ACC112 (cell line): Measurements from ENCODE around the gene POLQ.
"Not testable (repeated sequence)": the region's sequence is repeated elsewhere in the genome, so short reads cannot be mapped to it uniquely, and the experiment has no call there.

Experiments
- H2AFZ ChIP-seq: fragments of 200-600 bp; sonication (generic); one replicate; pipeline ENCODE4 v1.6.0; 2017; ENCODE audit warnings: antibody characterized with exemption, low read length; ENCODE audit not compliant: unreplicated experiment
- H3K27ac ChIP-seq: fragments of 200-600 bp; sonication (generic); 2 replicates; pipeline ENCODE4 v1.5.1; 2014; ENCODE audit warnings: low read depth, mild to moderate bottlenecking, antibody characterized with exemption, low read length, moderate library complexity
- H3K27me3 ChIP-seq: fragments of 200-600 bp; sonication (generic); 2 replicates; pipeline ENCODE4 v1.6.1; 2014; ENCODE audit warnings: mild to moderate bottlenecking, antibody characterized with exemption, low read length, moderate library complexity, mixed read lengths; ENCODE audit not compliant: insufficient read depth
- H3K36me3 ChIP-seq: fragments of 200-600 bp; sonication (generic); 2 replicates; pipeline ENCODE4 v1.6.1; 2016; ENCODE audit warnings: mild to moderate bottlenecking, antibody characterized with exemption, low read length, moderate library complexity, mixed read lengths; ENCODE audit not compliant: insufficient read depth
- H3K4me1 ChIP-seq: fragments of 200-600 bp; sonication (generic); one replicate; pipeline ENCODE4 v1.6.1; 2016; ENCODE audit warnings: low read length, mixed read lengths; ENCODE audit not compliant: insufficient read depth, unreplicated experiment, control insufficient read depth
- H3K4me3 ChIP-seq: fragments of 200-600 bp; sonication (generic); 2 replicates; pipeline ENCODE4 v1.5.1; 2014; ENCODE audit warnings: mild to moderate bottlenecking, low read depth, low read length
- H3K79me2 ChIP-seq: fragments of 200-600 bp; sonication (generic); one replicate; pipeline ENCODE4 v1.6.0; 2016; ENCODE audit warnings: low read length; ENCODE audit not compliant: control insufficient read depth, unreplicated experiment, insufficient read depth

The POLQ gene

DNA sequence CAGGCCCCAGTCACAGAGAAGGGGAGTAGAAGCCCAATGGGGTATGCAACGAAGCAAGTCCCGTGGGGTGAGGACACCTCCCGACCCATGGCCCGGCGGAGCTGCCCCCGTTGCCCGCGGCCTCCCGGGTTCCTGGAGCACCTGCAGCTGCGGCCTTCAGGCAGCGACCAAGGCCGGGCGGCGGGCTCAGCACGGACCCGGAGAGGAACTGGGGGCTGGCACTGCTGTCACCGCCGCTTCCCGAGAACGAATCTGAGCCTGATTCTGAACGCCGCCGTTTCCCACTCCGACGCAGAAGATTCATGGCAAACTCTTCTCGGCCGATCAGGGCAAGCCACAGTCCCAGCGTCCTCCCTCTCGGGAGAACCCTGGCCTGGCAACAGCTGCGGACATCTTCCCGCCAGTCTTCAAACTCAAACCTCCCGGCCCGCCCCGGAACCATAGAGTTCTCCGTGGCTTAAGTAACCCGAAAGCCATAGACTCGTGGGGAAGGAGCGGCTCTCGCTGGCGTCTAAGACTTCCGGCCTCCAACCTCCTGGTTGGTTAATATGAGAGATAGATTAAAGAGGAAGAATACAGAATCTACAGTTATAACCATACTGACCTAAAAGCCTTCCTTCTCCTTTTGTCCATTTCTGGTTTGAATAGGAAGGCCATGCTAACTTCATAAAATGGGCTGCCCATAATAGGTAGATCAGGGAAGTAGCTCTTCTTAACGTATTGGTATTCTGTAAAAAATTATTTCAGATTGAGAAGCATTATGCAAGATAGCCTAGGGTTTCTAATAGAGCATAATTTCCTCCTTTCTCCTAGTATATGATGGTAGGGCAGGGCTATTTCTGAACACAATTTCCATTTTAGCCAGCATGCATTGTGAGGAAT is at the start of gene POLQ:
Gene POLQ (minus strand): TSS at position 415 of the 882 bp plus-strand sequence. CDS start 111 bp downstream, at position 304.
- peak within 1 kb of the TSS; percentile 100 for H2AFZ ChIP-seq
- H3K4me1 ChIP-seq = no peaks in the 10 kb centered on the region
- H3K27me3 ChIP-seq = no peaks in the 10 kb centered on the region
- peaks cover 36% of the 10 kb centered on the region for H3K79me2 ChIP-seq
- H3K27ac ChIP-seq = peak within 1 kb of the TSS; percentile 40
- no peaks in the 10 kb centered on the region for H3K36me3 ChIP-seq
- peak within 1 kb of the TSS; percentile 90 for H3K4me3 ChIP-seq

DNA sequence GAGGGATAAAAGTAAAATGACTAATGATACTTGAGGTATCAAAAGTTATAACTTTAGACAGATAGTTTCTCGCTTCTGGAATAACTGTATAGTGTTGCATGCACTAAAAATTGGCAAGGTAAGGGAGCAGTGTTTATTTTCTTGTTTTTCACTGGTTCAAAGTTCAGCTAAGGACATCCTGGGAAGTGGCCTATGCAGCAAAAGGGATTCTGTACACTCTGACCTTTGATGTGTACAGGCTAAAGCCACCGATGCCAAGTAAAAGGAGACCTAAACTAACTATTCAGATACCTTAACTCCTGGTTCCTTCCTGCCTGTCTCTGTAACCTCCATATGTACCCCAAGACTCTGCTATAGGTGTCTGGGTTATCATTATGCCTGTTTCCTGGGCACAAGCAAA is 49.1 kb upstream of the POLQ start:
- Histone ChIP-seq H3K27me3 (peaks cover 20% of the 10 kb centered on the region; the same call in 1 of the 2 replicates), H3K36me3 (no peaks in the 10 kb centered on the region), H3K79me2 (no peaks in the 10 kb centered on the region), H2AFZ (no peak overlapping the region), H3K27ac (no peak overlapping the region), H3K4me3 (no peak overlapping the region), H3K4me1 (no peaks in the 10 kb centered on the region)

DNA sequence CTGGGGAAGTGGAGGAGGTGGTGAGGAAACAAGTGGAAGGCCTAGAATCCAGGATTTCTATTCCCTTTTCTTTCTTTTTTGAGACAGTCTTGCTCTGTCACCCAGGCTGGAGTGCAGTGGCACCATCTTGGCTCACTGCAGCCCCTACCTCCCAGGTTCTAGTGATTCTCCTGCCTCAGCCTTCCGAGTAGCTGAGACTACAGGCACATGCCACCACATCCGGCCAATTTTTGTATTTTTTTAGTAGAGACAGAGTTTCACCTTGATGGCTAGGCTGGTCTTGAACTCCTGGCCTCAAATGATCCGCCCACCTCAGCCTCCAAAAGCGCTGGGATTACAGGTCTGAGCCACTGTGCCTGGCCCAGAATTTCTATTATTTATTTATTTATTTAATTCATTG is 48.0 kb upstream of the POLQ start:
- not testable (repeated sequence) for H3K27ac ChIP-seq, H3K4me3 ChIP-seq, H3K4me1 ChIP-seq, H3K36me3 ChIP-seq, H3K79me2 ChIP-seq, H2AFZ ChIP-seq
- peaks cover 20% of the 10 kb centered on the region; the same call in 1 of the 2 replicates for H3K27me3 ChIP-seq

DNA sequence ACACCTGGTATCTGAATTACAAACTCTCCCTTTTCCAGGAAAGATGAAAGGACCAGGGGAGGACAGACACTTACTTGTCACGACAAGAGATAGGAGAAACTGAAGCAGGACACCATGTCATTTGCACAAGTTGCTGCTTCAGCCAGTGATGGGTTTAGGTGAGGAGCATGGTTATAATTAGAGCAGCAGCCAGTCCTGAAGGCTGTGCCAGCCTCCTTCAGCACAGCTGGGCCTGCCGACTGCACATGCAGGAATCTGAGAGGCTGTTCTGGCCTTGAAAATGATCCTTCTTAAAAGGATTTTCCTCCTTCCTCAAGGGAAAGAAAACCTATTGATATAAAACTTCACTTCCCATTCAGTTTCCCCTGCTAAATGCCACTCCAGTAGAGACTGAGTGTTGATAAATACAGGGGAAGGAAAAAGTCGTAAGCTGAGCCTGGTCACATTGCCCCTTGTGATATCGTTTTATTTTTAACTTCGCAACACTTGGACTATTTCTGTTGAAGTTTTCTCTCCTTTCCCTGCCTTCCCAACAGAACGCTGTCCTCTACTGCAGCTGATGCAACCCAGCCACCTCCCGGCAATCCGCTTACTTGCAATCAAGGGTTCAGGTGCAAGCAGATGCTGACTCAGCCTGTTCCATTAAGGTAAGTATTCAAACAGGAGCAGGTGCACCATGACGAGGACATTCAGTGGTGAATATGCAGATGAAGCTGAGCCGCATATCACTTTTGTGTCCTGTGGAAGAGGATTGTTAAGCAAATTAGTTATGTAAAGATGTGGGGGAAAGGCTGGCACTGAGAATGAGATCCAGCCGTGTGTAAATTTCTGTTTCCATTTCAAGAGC is 47.3 kb upstream of the POLQ start, which contains the start of gene FBXO40:
Gene FBXO40 (plus strand): TSS at position 524 of the 847 bp plus-strand sequence. CDS start 27,197 bp downstream, outside the sequence.
- Histone ChIP-seq H3K4me1 (no peaks in the 10 kb centered on the region), H3K27ac (no peak within 1 kb of the TSS), H3K36me3 (no peaks in the 10 kb centered on the region), H2AFZ (no peak within 1 kb of the TSS), H3K79me2 (no peaks in the 10 kb centered on the region), H3K4me3 (no peak within 1 kb of the TSS), H3K27me3 (peaks cover 20% of the 10 kb centered on the region; the same call in 1 of the 2 replicates)

DNA sequence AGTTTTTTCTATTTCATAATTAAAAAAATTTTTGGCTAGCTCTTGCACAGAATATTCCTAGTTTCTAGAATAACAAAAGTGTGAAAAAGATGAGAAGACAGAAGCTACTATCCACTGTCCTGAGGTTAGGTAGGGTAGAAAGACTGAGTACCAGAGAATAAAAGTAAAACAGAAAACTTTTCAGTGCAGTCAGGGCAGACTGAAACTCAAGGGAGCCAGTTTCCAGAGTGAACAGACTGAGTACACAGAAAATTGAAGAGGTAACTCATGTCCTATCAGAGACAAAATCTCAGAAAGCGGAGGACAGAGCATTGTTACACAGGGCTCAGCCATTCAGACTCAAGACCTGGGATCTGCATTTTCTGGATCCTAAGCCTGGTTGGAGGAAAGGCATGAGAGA is 38.6 kb upstream of the POLQ start:
- Histone ChIP-seq H3K36me3 (no peaks in the 10 kb centered on the region), H3K79me2 (no peaks in the 10 kb centered on the region), H3K27ac (no peak overlapping the region), H3K4me1 (no peaks in the 10 kb centered on the region), H3K27me3 (peaks cover 27% of the 10 kb centered on the region), H3K4me3 (no peak overlapping the region), H2AFZ (no peak overlapping the region)

DNA sequence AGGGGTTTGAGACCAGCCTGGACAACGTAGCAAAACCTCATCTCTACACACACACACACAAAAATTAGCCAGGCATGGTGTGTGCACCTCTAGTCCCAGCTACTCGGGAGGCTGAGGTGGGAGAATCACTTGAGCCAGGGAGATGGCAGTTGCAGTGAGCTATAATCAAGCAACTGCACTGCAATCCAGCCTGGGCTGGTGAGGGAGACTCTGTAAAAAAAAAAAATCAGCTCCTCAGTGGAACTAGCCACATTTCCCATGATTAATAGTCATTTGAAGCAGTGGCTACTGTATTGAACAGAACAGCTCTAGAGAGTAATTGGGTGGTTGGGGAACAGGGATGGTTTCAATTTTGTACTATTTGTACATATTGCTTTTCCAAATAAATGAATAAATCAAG is 35.9 kb upstream of the POLQ start:
- Histone ChIP-seq H2AFZ (no peak overlapping the region), H3K4me1 (no peaks in the 10 kb centered on the region), H3K79me2 (no peaks in the 10 kb centered on the region), H3K36me3 (no peaks in the 10 kb centered on the region), H3K27ac (no peak overlapping the region), H3K27me3 (peaks cover 25% of the 10 kb centered on the region), H3K4me3 (no peak overlapping the region)

DNA sequence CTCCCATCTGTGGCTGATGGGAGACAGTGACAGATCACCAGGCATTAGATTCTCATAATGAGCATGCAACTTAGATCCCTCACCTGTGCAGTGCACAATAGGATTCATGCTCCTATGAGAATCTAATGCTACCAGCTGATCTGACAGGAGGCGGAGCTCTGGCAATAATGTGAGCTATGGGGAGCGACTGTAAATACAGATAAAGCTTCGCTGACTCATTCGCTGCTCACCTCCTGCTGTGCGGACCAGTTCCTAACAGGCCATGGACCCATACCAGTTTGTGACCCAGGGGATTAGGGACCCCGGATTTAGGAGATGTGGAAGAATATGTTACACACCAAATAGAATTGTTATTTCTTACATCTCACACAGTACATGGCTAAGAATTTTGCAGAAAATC is 28.7 kb upstream of the POLQ start:
- Histone ChIP-seq H3K27ac (no peak overlapping the region), H3K4me3 (no peak overlapping the region), H2AFZ (no peak overlapping the region), H3K27me3 (no peaks in the 10 kb centered on the region), H3K79me2 (no peaks in the 10 kb centered on the region), H3K36me3 (no peaks in the 10 kb centered on the region), H3K4me1 (no peaks in the 10 kb centered on the region)

DNA sequence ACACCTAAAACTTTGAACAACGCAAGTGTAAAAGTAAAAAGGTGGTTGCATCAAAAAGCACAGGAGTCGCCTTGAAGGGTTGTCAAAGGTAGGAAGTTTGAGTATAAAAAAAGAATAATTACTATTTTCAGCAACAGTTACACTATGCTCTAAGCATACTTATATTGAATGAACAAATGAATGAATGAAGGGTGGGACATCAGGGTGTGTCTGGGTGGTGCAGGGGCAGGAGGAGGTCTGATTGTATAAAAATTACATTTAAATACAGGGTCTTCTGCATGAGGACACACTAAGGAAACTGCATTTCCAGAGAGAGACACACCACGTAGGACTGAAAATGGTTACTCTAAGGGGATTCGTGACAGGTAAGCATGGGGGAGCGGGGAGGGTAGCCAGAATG is 21.9 kb upstream of the POLQ start, which contains the start of gene ARGFX:
Gene ARGFX (plus strand): TSS at position 301 of the 400 bp plus-strand sequence. CDS start 2,765 bp downstream, outside the sequence.
- no peak within 1 kb of the TSS for H3K27ac ChIP-seq
- no peaks in the 10 kb centered on the region for H3K79me2 ChIP-seq
- H3K27me3 ChIP-seq = no peaks in the 10 kb centered on the region
- no peak within 1 kb of the TSS for H3K4me3 ChIP-seq
- no peak within 1 kb of the TSS for H2AFZ ChIP-seq
- no peaks in the 10 kb centered on the region for H3K4me1 ChIP-seq
- H3K36me3 ChIP-seq = no peaks in the 10 kb centered on the region

DNA sequence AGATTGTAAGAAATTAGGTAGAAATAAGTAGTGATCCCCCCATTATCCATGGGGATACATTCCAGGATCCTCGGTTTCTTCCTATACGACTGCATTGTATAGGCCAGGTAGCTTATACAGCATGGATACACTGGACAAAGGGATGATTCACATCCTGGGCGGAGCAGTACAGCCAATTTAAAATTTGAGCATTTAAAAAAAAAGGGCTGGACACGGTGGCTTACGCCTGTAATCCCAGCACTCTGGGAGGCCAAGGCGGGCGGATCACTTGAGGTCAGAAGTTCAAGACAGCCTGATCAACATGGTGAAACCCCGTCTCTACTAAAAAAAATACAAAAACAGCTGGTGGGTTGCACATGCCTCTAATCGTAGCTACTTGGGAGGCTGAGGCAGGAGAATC is 21.0 kb upstream of the POLQ start:
- Histone ChIP-seq H3K79me2 (no peaks in the 10 kb centered on the region), H3K4me1 (no peaks in the 10 kb centered on the region), H2AFZ (no peak overlapping the region), H3K27me3 (no peaks in the 10 kb centered on the region), H3K36me3 (no peaks in the 10 kb centered on the region), H3K4me3 (no peak overlapping the region), H3K27ac (no peak overlapping the region)

DNA sequence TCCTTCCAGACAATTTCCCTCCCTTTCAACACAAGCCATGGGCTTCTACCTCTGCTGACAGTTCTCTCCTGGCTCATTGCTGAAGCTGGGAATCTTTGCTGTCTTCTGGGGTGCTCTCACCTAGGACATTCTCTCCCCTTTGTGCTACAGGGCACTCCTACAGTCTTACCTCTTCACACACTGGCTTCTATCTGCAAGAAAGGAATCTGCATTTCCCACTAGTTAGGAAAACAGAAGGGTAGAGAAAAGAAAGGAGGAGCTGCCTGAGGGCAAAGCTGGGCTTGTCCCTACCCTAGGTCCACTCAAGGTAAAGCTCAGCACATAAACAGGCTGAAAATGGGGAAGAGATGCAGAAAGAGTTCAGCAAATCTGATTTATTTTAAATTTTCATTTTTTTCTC is 16.4 kb upstream of the POLQ start:
- no peaks in the 10 kb centered on the region for H3K4me1 ChIP-seq
- H3K27me3 ChIP-seq = no peaks in the 10 kb centered on the region
- no peak overlapping the region for H3K27ac ChIP-seq
- H3K79me2 ChIP-seq = no peaks in the 10 kb centered on the region
- H3K4me3 ChIP-seq = no peak overlapping the region
- H3K36me3 ChIP-seq = no peaks in the 10 kb centered on the region
- H2AFZ ChIP-seq = no peak overlapping the region
